Caco-2 (cell line): Measurements from ENCODE around the gene RAPGEF1. TPM values are rescaled to one million over a fixed set of nuclear protein-coding genes. Genes with fewer than 3 reads are reported as not detected.
"Not testable (repeated sequence)": the region's sequence is repeated elsewhere in the genome, so short reads cannot be mapped to it uniquely, and the experiment has no call there.

Experiments used
- BruUV-seq: library from RNA; stranded (reverse); fragments of 400-500 nt; replicated peaks from 2 replicates; lab custom pipeline; 2021; lab: Mats Ljungman, UMichigan
- CTCF ChIA-PET: fragments of 300-600 bp; sonication (Branson Sonifier 250); formaldehyde crosslinking; loops from one replicate; lab custom pipeline; 2022; ENCODE audit warnings: antibody characterized with exemption; lab: Charles Lee
- POLR2A ChIA-PET: fragments of 300-600 bp; sonication (Branson Sonifier 250); formaldehyde crosslinking; loops from one replicate; lab custom pipeline; 2022; ENCODE audit warnings: antibody characterized with exemption; lab: Charles Lee
- DNase-seq, 2 experiments: peaks; one replicate each; pipeline versions ENCODE4 v3.0.0 to v3.0.0-alpha.2; 2020 to 2022
- H3K27me3 ChIP-seq: replicated peaks from 2 replicates; pipeline ENCODE4 v1.6.0; 2011; ENCODE audit warnings: low read length; ENCODE audit not compliant: control insufficient read depth, insufficient read depth
- H3K36me3 ChIP-seq: 2 replicates; pipeline ENCODE4 v1.5.1; 2011; ENCODE audit warnings: low read length; ENCODE audit not compliant: control insufficient read depth, insufficient read depth
- H3K4me1 ChIP-seq: fragments of 250-450 bp; sonication (Bioruptor Pico); 2 replicates; pipeline ENCODE4 v1.5.1; 2020; ENCODE audit warnings: mild to moderate bottlenecking
- H3K4me3 ChIP-seq: 2 replicates; pipeline ENCODE4 v1.5.1; 2011; ENCODE audit warnings: low read depth, mild to moderate bottlenecking, control low read depth, low read length
- H3K9me3 ChIP-seq: fragments of 250-450 bp; sonication (Bioruptor Pico); 2 replicates; pipeline ENCODE4 v1.5.1; 2020; ENCODE audit warnings: mild to moderate bottlenecking, moderate library complexity
- H3K27ac Mint-ChIP-seq: one replicate; pipeline ENCODE4 v1.8.0; 2022; ENCODE audit warnings: mixed read lengths; ENCODE audit not compliant: unreplicated experiment
- H3K27me3 Mint-ChIP-seq: one replicate; pipeline ENCODE4 v1.8.0; 2022; ENCODE audit warnings: mixed read lengths; ENCODE audit not compliant: insufficient read depth, unreplicated experiment
- H3K36me3 Mint-ChIP-seq: one replicate; pipeline ENCODE4 v1.8.0; 2022; ENCODE audit warnings: mild to moderate bottlenecking, mixed read lengths; ENCODE audit not compliant: insufficient read depth, unreplicated experiment
- H3K4me1 Mint-ChIP-seq: one replicate; pipeline ENCODE4 v1.8.0; 2022; ENCODE audit warnings: low read depth, mixed read lengths; ENCODE audit not compliant: unreplicated experiment
- H3K4me3 Mint-ChIP-seq: one replicate; pipeline ENCODE4 v1.8.0; 2022; ENCODE audit warnings: mild to moderate bottlenecking, moderate library complexity, mixed read lengths; ENCODE audit not compliant: unreplicated experiment
- H3K9me3 Mint-ChIP-seq: one replicate; pipeline ENCODE4 v1.8.0; 2022; ENCODE audit warnings: mixed read lengths; ENCODE audit not compliant: unreplicated experiment
- CTCF ChIP-seq, 2 experiments: fragments of 200-600 bp in 1 of 2; IDR thresholded peaks; 1 replicate in 1 of 2; 2 replicates in 1 of 2; pipeline versions ENCODE4 v1.5.1 to v1.8.0; 2011 to 2022; ENCODE audit warnings: antibody characterized with exemption in 1 of 2, control low read depth in 1 of 2, inconsistent platforms in 1 of 2, low read depth in 1 of 2, low read length in 1 of 2, mild to moderate bottlenecking in 1 of 2, moderate library complexity in 1 of 2; ENCODE audit not compliant: insufficient read depth in 1 of 2, severe bottlenecking in 1 of 2, unreplicated experiment in 1 of 2
- intact Hi-C: fragments of 100-400 bp; cut with micrococcal nuclease; formaldehyde crosslinking; loops from one replicate; pipeline ENCODE4 v1.10.0; 2022; ENCODE audit not compliant: unreplicated experiment
- total RNA-seq: library from RNA; stranded (reverse); gene quantifications from 2 replicates; pipeline ENCODE4 v1.2.3, GENCODE V29; 2022

The RAPGEF1 gene
- total RNA-seq, 1 experiment from 2014 or later = 75.4 TPM

GRCh38 chr9:131663288-131663687, 76.6 kb downstream of the RAPGEF1 start:
- CTCF ChIA-PET = no interaction called here
- no peaks in the 10 kb centered on the region for H3K9me3 Mint-ChIP-seq
- BruUV-seq = no TSS peak

GRCh38 chr9:131662289-131662621, 77.6 kb downstream of the RAPGEF1 start:
- POLR2A ChIA-PET = interaction anchor here (0.6 kb wide), 1 partner anchor 72 kb away, joined by 3 read pairs; no protein-coding TSS in a partner anchor
- DNase-seq, H3K9me3 Mint-ChIP-seq, H3K27me3 ChIP-seq, BruUV-seq, H3K4me3 Mint-ChIP-seq, H3K4me3 ChIP-seq, H3K36me3 Mint-ChIP-seq, H3K9me3 ChIP-seq, H3K27ac Mint-ChIP-seq, H3K4me1 ChIP-seq, intact Hi-C loops, CTCF ChIA-PET, H3K27me3 Mint-ChIP-seq, H3K36me3 ChIP-seq: not testable (repeated sequence)
- H3K4me1 Mint-ChIP-seq = peaks cover 12% of the 10 kb centered on the region

More at GRCh38 chr9:131663288-131663687, 76.6 kb downstream of the RAPGEF1 start:
- Mint-ChIP-seq H3K27ac (no peak overlapping the region), H3K4me1 (peaks cover 5% of the 10 kb centered on the region), H3K36me3 (no peaks in the 10 kb centered on the region), H3K27me3 (no peaks in the 10 kb centered on the region), H3K4me3 (no peak overlapping the region)
- TF ChIP-seq CTCF (IDR thresholded peaks at IDR 0.05; ENCODE audit: insufficient read depth in 1 of 2, low read depth in 1 of 2, low read length in 1 of 2, severe bottlenecking in 1 of 2, unreplicated experiment in 1 of 2) = no peak
- intact Hi-C loops = no loop called here
- Histone ChIP-seq H3K4me3 (no peak overlapping the region), H3K9me3 (no peaks in the 10 kb centered on the region), H3K36me3 (no peaks in the 10 kb centered on the region), H3K27me3 (no peaks in the 10 kb centered on the region), H3K4me1 (no peaks in the 10 kb centered on the region)
- POLR2A ChIA-PET = no interaction called here
- DNase-seq = no peak

GRCh38 chr9:131661568-131662288, 78.1 kb downstream of the RAPGEF1 start:
- Histone ChIP-seq H3K27me3 (no peaks in the 10 kb centered on the region), H3K36me3 (no peaks in the 10 kb centered on the region), H3K4me1 (no peaks in the 10 kb centered on the region), H3K9me3 (no peaks in the 10 kb centered on the region), H3K4me3 (no peak overlapping the region)
- BruUV-seq = no TSS peak
- CTCF ChIA-PET = no interaction called here
- TF ChIP-seq CTCF (IDR thresholded peaks at IDR 0.05; ENCODE audit: insufficient read depth in 1 of 2, low read depth in 1 of 2, low read length in 1 of 2, severe bottlenecking in 1 of 2, unreplicated experiment in 1 of 2) = no peak
- no peaks in the 10 kb centered on the region for H3K36me3 Mint-ChIP-seq
- H3K4me3 Mint-ChIP-seq = no peak overlapping the region
- intact Hi-C loops = no loop called here
- no peaks in the 10 kb centered on the region for H3K27me3 Mint-ChIP-seq
- H3K27ac Mint-ChIP-seq = no peak overlapping the region
- no peak for DNase-seq
- H3K9me3 Mint-ChIP-seq = no peaks in the 10 kb centered on the region
- peaks cover 12% of the 10 kb centered on the region for H3K4me1 Mint-ChIP-seq
- POLR2A ChIA-PET = interaction anchor here (0.6 kb wide), 1 partner anchor 73 kb away, joined by 3 read pairs; no protein-coding TSS in a partner anchor
